AG10803 (cell line): ENCODE data around the gene KRTAP5-5.

Experiments
- DNase-seq: peaks from one replicate; pipeline ENCODE4 v3.0.0; 2010; ENCODE audit warnings: low read depth
- H3K4me3 ChIP-seq: 2 replicates; pipeline ENCODE4 v1.5.1; 2011; ENCODE audit warnings: mild to moderate bottlenecking, low read length, control low read depth
- CTCF ChIP-seq: conservative IDR thresholded peaks from 2 replicates; pipeline ENCODE4 v1.5.1; 2011; ENCODE audit warnings: mild to moderate bottlenecking, low read length, control low read depth, inconsistent platforms

The KRTAP5-5 gene

GRCh38 chr11:1648653-1649420, 19.3 kb downstream of the KRTAP5-5 start:
- H3K4me3 ChIP-seq = no peak overlapping the region
- DNase-seq = no peak
- no peak for TF ChIP-seq CTCF

GRCh38 chr11:1650034-1650917, 20.7 kb downstream of the KRTAP5-5 start:
- no peak overlapping the region for H3K4me3 ChIP-seq
- no peak for TF ChIP-seq CTCF
- DNase-seq = no peak

- DNase-seq = no peak
- TF ChIP-seq CTCF = no peak
- no peak overlapping the region for H3K4me3 ChIP-seq
Observed at GRCh38 chr11:1650918-1651262, 21.3 kb downstream of the KRTAP5-5 start.

- no peak for TF ChIP-seq CTCF
- H3K4me3 ChIP-seq = no peak overlapping the region
- DNase-seq = no peak
Observed at GRCh38 chr11:1651411-1651980, 21.9 kb downstream of the KRTAP5-5 start.

GRCh38 chr11:1652026-1652425, 22.5 kb downstream of the KRTAP5-5 start:
- no peak for DNase-seq
- TF ChIP-seq CTCF = no peak

GRCh38 chr11:1652442-1652770, 22.8 kb downstream of the KRTAP5-5 start:
- no peak for TF ChIP-seq CTCF
- H3K4me3 ChIP-seq = no peak overlapping the region
- no peak for DNase-seq

More at GRCh38 chr11:1652026-1652425, 22.5 kb downstream of the KRTAP5-5 start:
- H3K4me3 ChIP-seq = no peak overlapping the region
